Skeletal muscle tissue (tissue), 4 donors: ENCODE results near the gene TNS3. TPM values are rescaled to one million over a fixed set of nuclear protein-coding genes. Genes with fewer than 3 reads are reported as not detected.
A peak's percentile ranks its signal among the peaks of the same experiment; 100 is the strongest.

Source experiments
- H3K27ac ChIP-seq: one replicate; pipeline ENCODE4 v1.7.0; 2013; ENCODE audit warnings: mild to moderate bottlenecking, low read depth, low read length, inconsistent platforms
- H3K27me3 ChIP-seq, 3 donors: one replicate each; pipeline ENCODE4 v1.7.0; 2013; ENCODE audit warnings: low read length in 3 of 3; ENCODE audit not compliant: control insufficient read depth in 3 of 3, insufficient read depth in 3 of 3
- H3K36me3 ChIP-seq, 3 donors: one replicate each; pipeline ENCODE4 v1.7.0; 2013; ENCODE audit warnings: low read length in 3 of 3; ENCODE audit not compliant: control insufficient read depth in 3 of 3, insufficient read depth in 3 of 3
- H3K4me1 ChIP-seq, 3 donors: one replicate each; pipeline ENCODE4 v1.7.0; 2013; ENCODE audit warnings: low read length in 3 of 3, mild to moderate bottlenecking in 3 of 3; ENCODE audit not compliant: control insufficient read depth in 3 of 3, insufficient read depth in 3 of 3
- H3K4me3 ChIP-seq, 3 donors: one replicate each; pipeline ENCODE4 v1.7.0; 2013; ENCODE audit warnings: low read length in 3 of 3
- H3K9ac ChIP-seq, 3 donors: one replicate each; pipeline ENCODE4 v1.7.0; 2013; ENCODE audit warnings: low read length in 3 of 3, mild to moderate bottlenecking in 3 of 3, moderate library complexity in 2 of 3, low read depth in 1 of 3
- H3K9me3 ChIP-seq, 3 donors: one replicate each; pipeline ENCODE4 v1.7.0; 2013; ENCODE audit warnings: low read length in 3 of 3; ENCODE audit not compliant: control insufficient read depth in 3 of 3
- total RNA-seq: library from RNA; depleted of rRNA; stranded (reverse); fragments of >200 nt; gene quantifications from one replicate; pipeline ENCODE4 v1.2.3, GENCODE V29; 2014
- donor health status: Osteomylitis.

TNS3 gene
- total RNA-seq, 1 donor from 2014 or later = 33.4 TPM

GRCh38 chr7:47502240-47502877 lies 79.6 kb downstream of the TNS3 start:
- Histone ChIP-seq H3K9me3 (no peaks in the 10 kb centered on the region), H3K4me3 (no peak overlapping the region), H3K9ac (no peak overlapping the region), H3K27me3 (no peaks in the 10 kb centered on the region), H3K4me1 (peaks cover 24 to 55% (median 30%) of the 10 kb centered on the region in 3 donors), H3K36me3 (no peaks in the 10 kb centered on the region), H3K27ac (no peak overlapping the region)

- no peak overlapping the region for H3K27ac ChIP-seq
- H3K4me1 ChIP-seq = peaks cover 22 to 52% (median 29%) of the 10 kb centered on the region in 3 donors
- no peaks in the 10 kb centered on the region for H3K9me3 ChIP-seq
- H3K9ac ChIP-seq = no peak overlapping the region
- H3K4me3 ChIP-seq = no peak overlapping the region
- H3K27me3 ChIP-seq = no peaks in the 10 kb centered on the region
- H3K36me3 ChIP-seq = no peaks in the 10 kb centered on the region
Measured at GRCh38 chr7:47501406-47501805, 80.5 kb downstream of the TNS3 start.

- no peaks in the 10 kb centered on the region for H3K27me3 ChIP-seq
- no peak overlapping the region for H3K4me3 ChIP-seq
- H3K9me3 ChIP-seq = no peaks in the 10 kb centered on the region
- H3K4me1 ChIP-seq = peaks cover 27 to 53% (median 34%) of the 10 kb centered on the region in 3 donors
- H3K9ac ChIP-seq = no peak overlapping the region
- no peak overlapping the region for H3K27ac ChIP-seq
- no peaks in the 10 kb centered on the region for H3K36me3 ChIP-seq
Measured at GRCh38 chr7:47500103-47500563, 81.8 kb downstream of the TNS3 start.

GRCh38 chr7:47498229-47499056 lies 83.5 kb downstream of the TNS3 start:
- H3K4me1 ChIP-seq = peaks cover 26 to 51% (median 35%) of the 10 kb centered on the region in 3 donors

GRCh38 chr7:47497367-47498096 lies 84.4 kb downstream of the TNS3 start:
- Histone ChIP-seq H3K27me3 (no peaks in the 10 kb centered on the region), H3K4me3 (no peak overlapping the region), H3K27ac (peak overlapping the region; percentile 40), H3K4me1 (peaks cover 26 to 42% (median 35%) of the 10 kb centered on the region in 3 donors), H3K9me3 (no peaks in the 10 kb centered on the region), H3K9ac (no peak overlapping the region), H3K36me3 (no peaks in the 10 kb centered on the region)

More at GRCh38 chr7:47498229-47499056, 83.5 kb downstream of the TNS3 start:
- Histone ChIP-seq H3K27me3 (no peaks in the 10 kb centered on the region), H3K9me3 (no peaks in the 10 kb centered on the region), H3K27ac (peak overlapping the region; percentile 7), H3K36me3 (no peaks in the 10 kb centered on the region), H3K9ac (no peak overlapping the region), H3K4me3 (no peak overlapping the region)

- Histone ChIP-seq H3K27ac (no peak overlapping the region), H3K9ac (peak overlapping the region in 1 of 3 donors; percentile 6), H3K27me3 (no peaks in the 10 kb centered on the region), H3K9me3 (no peaks in the 10 kb centered on the region), H3K4me3 (peak overlapping the region in 1 of 3 donors; percentile 22), H3K4me1 (peaks cover 22 to 36% (median 32%) of the 10 kb centered on the region in 3 donors), H3K36me3 (no peaks in the 10 kb centered on the region)
Measured at GRCh38 chr7:47496666-47497065, 85.2 kb downstream of the TNS3 start.

GRCh38 chr7:47496056-47496665 lies 85.8 kb downstream of the TNS3 start:
- Histone ChIP-seq H3K4me3 (peak overlapping the region in 1 of 3 donors; percentile 22), H3K36me3 (no peaks in the 10 kb centered on the region), H3K9ac (no peak overlapping the region), H3K27ac (no peak overlapping the region), H3K4me1 (peaks cover 21 to 31% (median 28%) of the 10 kb centered on the region in 3 donors), H3K27me3 (no peaks in the 10 kb centered on the region), H3K9me3 (no peaks in the 10 kb centered on the region)

- no peak overlapping the region for H3K4me3 ChIP-seq
- peaks cover 22 to 34% (median 33%) of the 10 kb centered on the region in 3 donors for H3K4me1 ChIP-seq
- no peak overlapping the region for H3K9ac ChIP-seq
Measured at GRCh38 chr7:47493976-47494911, 87.7 kb downstream of the TNS3 start.

More at GRCh38 chr7:47493976-47494911, 87.7 kb downstream of the TNS3 start:
- Histone ChIP-seq H3K27ac (peak overlapping the region; percentile 33), H3K36me3 (no peaks in the 10 kb centered on the region), H3K27me3 (no peaks in the 10 kb centered on the region), H3K9me3 (no peaks in the 10 kb centered on the region)
